HEK293T (cell line): Measurements from ENCODE around the gene INPP4A.

Experiments
- ARNT ChIP-seq: fragments of 450-650 bp; IDR thresholded peaks from 2 replicates; pipeline ENCODE4 v1.6.1; 2017; ENCODE audit warnings: mild to moderate bottlenecking
- BHLHE40 ChIP-seq: fragments of 450-650 bp; IDR thresholded peaks from 2 replicates; pipeline ENCODE4 v1.6.1; 2016; ENCODE audit warnings: mild to moderate bottlenecking, moderate library complexity, borderline replicate concordance
- ELF4 ChIP-seq: fragments of 450-650 bp; IDR thresholded peaks from 2 replicates; pipeline ENCODE4 v1.6.1; 2017; ENCODE audit warnings: antibody characterized with exemption
- FOXA1 ChIP-seq: fragments of 450-650 bp; IDR thresholded peaks from 2 replicates; pipeline ENCODE4 v1.6.1; 2016; ENCODE audit warnings: mild to moderate bottlenecking
- FOXK2 ChIP-seq: fragments of 450-650 bp; IDR thresholded peaks from 2 replicates; pipeline ENCODE4 v1.6.1; 2016; ENCODE audit warnings: mild to moderate bottlenecking
- FOXM1 ChIP-seq: fragments of 450-650 bp; IDR thresholded peaks from 2 replicates; pipeline ENCODE4 v1.6.1; 2017; ENCODE audit warnings: mild to moderate bottlenecking, borderline replicate concordance
- HDGF ChIP-seq: fragments of 450-650 bp; IDR thresholded peaks from 2 replicates; pipeline ENCODE4 v1.6.1; 2017; ENCODE audit warnings: antibody characterized with exemption, borderline replicate concordance
- NFRKB ChIP-seq: fragments of 450-650 bp; IDR thresholded peaks from 2 replicates; pipeline ENCODE4 v1.6.1; 2016; ENCODE audit warnings: mild to moderate bottlenecking, moderate library complexity
- SP1 ChIP-seq: fragments of 450-650 bp; IDR thresholded peaks from 2 replicates; pipeline ENCODE4 v1.6.1; 2017
- SUZ12 ChIP-seq: fragments of 450-650 bp; IDR thresholded peaks from 2 replicates; pipeline ENCODE4 v1.6.1; 2016; ENCODE audit warnings: mild to moderate bottlenecking
- TARDBP ChIP-seq: fragments of 450-650 bp; IDR thresholded peaks from 2 replicates; pipeline ENCODE4 v1.6.1; 2016
- ZNF384 ChIP-seq: fragments of 450-650 bp; IDR thresholded peaks from 2 replicates; pipeline ENCODE4 v1.6.1; 2016
- TF ChIP-seq, protein P1 (sequence below): fragments of 450-650 bp; IDR thresholded peaks from 2 replicates; pipeline ENCODE4 v1.6.1; 2016

- no peak for TF ChIP-seq NFRKB
- TF ChIP-seq, protein P1, sequence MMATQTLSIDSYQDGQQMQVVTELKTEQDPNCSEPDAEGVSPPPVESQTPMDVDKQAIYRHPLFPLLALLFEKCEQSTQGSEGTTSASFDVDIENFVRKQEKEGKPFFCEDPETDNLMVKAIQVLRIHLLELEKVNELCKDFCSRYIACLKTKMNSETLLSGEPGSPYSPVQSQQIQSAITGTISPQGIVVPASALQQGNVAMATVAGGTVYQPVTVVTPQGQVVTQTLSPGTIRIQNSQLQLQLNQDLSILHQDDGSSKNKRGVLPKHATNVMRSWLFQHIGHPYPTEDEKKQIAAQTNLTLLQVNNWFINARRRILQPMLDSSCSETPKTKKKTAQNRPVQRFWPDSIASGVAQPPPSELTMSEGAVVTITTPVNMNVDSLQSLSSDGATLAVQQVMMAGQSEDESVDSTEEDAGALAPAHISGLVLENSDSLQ = no peak
- TF ChIP-seq FOXK2 = no peak
- no peak for TF ChIP-seq BHLHE40
- no peak for TF ChIP-seq FOXM1
- TF ChIP-seq SUZ12 = no peak
- no peak for TF ChIP-seq SP1
- TF ChIP-seq FOXA1 = no peak
- no peak for TF ChIP-seq ARNT
- no peak for TF ChIP-seq HDGF
- no peak for TF ChIP-seq ELF4
- TF ChIP-seq TARDBP = no peak
- no peak for TF ChIP-seq ZNF384
These were observed 120.7 kb downstream of the INPP4A start for GRCh38 chr2:98565286-98565860.
